MM.1S (cell line): ENCODE measurements around the gene LBX1.

Experiments used
- CTCF ChIP-seq: fragments of 300-600 bp; sonication (generic); IDR thresholded peaks from 2 replicates; pipeline ENCODE4 v1.5.1; 2016; ENCODE audit warnings: antibody characterized with exemption, low read length, mixed read lengths
- EZH2 ChIP-seq: fragments of 300-600 bp; sonication (generic); optimal IDR thresholded peaks from 2 replicates; pipeline ENCODE3; 2017; ENCODE audit warnings: low read depth, mild to moderate bottlenecking, antibody characterized with exemption, low read length, mixed read lengths

- TF ChIP-seq EZH2 (no peak), CTCF (no peak)
These were observed 1.7 kb downstream of the LBX1 start for GRCh38 chr10:101227429-101228152.
